ENCODE measurements around the gene PDE7B. TPM values are rescaled to one million over a fixed set of nuclear protein-coding genes. Genes with fewer than 3 reads are reported as not detected.

The PDE7B gene
- total and polyA plus RNA-seq, 8 donors, result 1.3 to 4.7 (median 3.6) TPM

- no peak overlapping the region for H3K4me3 ChIP-seq
- peaks cover 0 to 18% of the 10 kb centered on the region in 2 donors for H3K4me1 ChIP-seq
- no peak for TF ChIP-seq CTCF (IDR thresholded peaks at IDR 0.05)
- no peaks in the 10 kb centered on the region for H3K36me3 ChIP-seq
- no peaks in the 10 kb centered on the region for H3K27me3 ChIP-seq
- ATAC-seq (no peak), DNase-seq (no peak)
- intact Hi-C loops (cut with DNase I), result no loop called here
- H3K27ac ChIP-seq, result no peak overlapping the region
- H3K9me3 ChIP-seq, result no peaks in the 10 kb centered on the region
Measured at GRCh38 chr6:135883045-135883444, 31.5 kb downstream of the PDE7B start.

GRCh38 chr6:135883536-135883935 is 32.0 kb downstream of the PDE7B start:
- H3K27me3 ChIP-seq, result no peaks in the 10 kb centered on the region
- DNase-seq, result no peak
- no peak for ATAC-seq
- H3K36me3 ChIP-seq, result no peaks in the 10 kb centered on the region
- no peaks in the 10 kb centered on the region for H3K9me3 ChIP-seq
- H3K27ac ChIP-seq, result no peak overlapping the region
- peaks cover 0 to 18% of the 10 kb centered on the region in 2 donors for H3K4me1 ChIP-seq
- intact Hi-C loops (cut with DNase I), result no loop called here
- TF ChIP-seq CTCF (IDR thresholded peaks at IDR 0.05), result no peak
- no peak overlapping the region for H3K4me3 ChIP-seq

- H3K4me3 ChIP-seq, result no peak overlapping the region
- no peak overlapping the region for H3K27ac ChIP-seq
- H3K4me1 ChIP-seq, result peaks cover 0 to 18% of the 10 kb centered on the region in 2 donors
- ATAC-seq (no peak), DNase-seq (no peak)
- no peaks in the 10 kb centered on the region for H3K36me3 ChIP-seq
- no peak for TF ChIP-seq CTCF (IDR thresholded peaks at IDR 0.05)
- no peaks in the 10 kb centered on the region for H3K27me3 ChIP-seq
- H3K9me3 ChIP-seq, result no peaks in the 10 kb centered on the region
- intact Hi-C loops (cut with DNase I), result no loop called here
Measured at GRCh38 chr6:135884136-135884535, 32.6 kb downstream of the PDE7B start.

- H3K27me3 ChIP-seq, result no peaks in the 10 kb centered on the region
- H3K27ac ChIP-seq, result no peak overlapping the region
- H3K36me3 ChIP-seq, result no peaks in the 10 kb centered on the region
- no peaks in the 10 kb centered on the region for H3K9me3 ChIP-seq
- no peak for TF ChIP-seq CTCF (IDR thresholded peaks at IDR 0.05)
- no peak for ATAC-seq
- DNase-seq, result no peak
- no peaks in the 10 kb centered on the region for H3K4me1 ChIP-seq
- intact Hi-C loops (cut with DNase I), result no loop called here
- H3K4me3 ChIP-seq, result no peak overlapping the region
Measured at GRCh38 chr6:135887069-135887468, 35.6 kb downstream of the PDE7B start.

GRCh38 chr6:135888818-135889217 is 37.3 kb downstream of the PDE7B start:
- Histone ChIP-seq H3K9me3 (no peaks in the 10 kb centered on the region), H3K27me3 (no peaks in the 10 kb centered on the region), H3K4me1 (no peaks in the 10 kb centered on the region), H3K27ac (no peak overlapping the region), H3K4me3 (no peak overlapping the region), H3K36me3 (no peaks in the 10 kb centered on the region)
- intact Hi-C loops (cut with DNase I), result no loop called here
- DNase-seq (no peak), ATAC-seq (no peak)
- TF ChIP-seq CTCF (IDR thresholded peaks at IDR 0.05), result no peak
